SK-N-MC (cell line): ENCODE results near the gene SHROOM4.

ENCODE experiments used
- EZH2 ChIP-seq: fragments of 200-600 bp; sonication (generic); IDR thresholded peaks from one replicate; pipeline ENCODE4 v1.6.1; 2017; ENCODE audit warnings: antibody characterized with exemption
- FOXP2 ChIP-seq: optimal IDR thresholded peaks from 2 replicates; pipeline ENCODE3; 2011; ENCODE audit warnings: mild to moderate bottlenecking, moderate library complexity; ENCODE audit not compliant: insufficient read depth; ENCODE audit errors: extremely low read length, control extremely low read depth
- POLR2AphosphoS5 ChIP-seq: IDR thresholded peaks from 2 replicates; pipeline ENCODE4 v1.6.1; 2012; ENCODE audit warnings: mild to moderate bottlenecking, low read depth, low read length, borderline replicate concordance

DNA sequence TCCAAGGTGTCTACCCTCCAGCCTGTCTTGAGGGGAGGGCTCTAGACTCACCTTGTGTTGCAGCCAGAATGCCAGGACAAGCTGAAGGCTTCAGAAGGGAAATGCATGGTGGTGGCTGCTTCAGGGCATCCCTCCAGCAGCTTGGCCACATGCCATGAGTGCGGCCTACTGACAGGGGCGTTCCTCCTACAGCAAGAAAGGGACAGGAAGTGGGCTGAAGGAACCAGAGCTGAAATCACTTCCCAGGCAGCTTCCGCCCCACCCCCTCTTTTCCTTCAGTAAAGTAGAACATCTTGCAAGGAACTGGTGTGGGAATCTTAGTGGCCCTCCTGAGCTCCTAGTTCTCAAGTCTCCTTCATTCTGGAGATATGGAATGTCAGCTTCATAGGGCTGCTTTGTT lies 175.9 kb downstream of the SHROOM4 start:
- TF ChIP-seq POLR2AphosphoS5 (no peak), EZH2 (no peak), FOXP2 (no peak)
